GM23248 (cell line): Measurements from ENCODE around the gene PSORS1C1.

ENCODE experiments used
- EZH2 ChIP-seq: fragments of 200-600 bp; sonication (generic); IDR thresholded peaks from 2 replicates; pipeline ENCODE4 v1.6.1; 2018; ENCODE audit warnings: antibody characterized with exemption, mild to moderate bottlenecking; ENCODE audit not compliant: insufficient read depth, poor library complexity, severe bottlenecking
- EZH2phosphoT487 ChIP-seq: fragments of 200-600 bp; sonication (generic); IDR thresholded peaks from 2 replicates; pipeline ENCODE4 v1.6.1; 2018; ENCODE audit warnings: antibody characterized with exemption, moderate library complexity, mild to moderate bottlenecking, low read depth; ENCODE audit not compliant: insufficient read depth

- no peak for TF ChIP-seq EZH2phosphoT487
- no peak for TF ChIP-seq EZH2
Observed at GRCh38 chr6:31152781-31153180, 38.2 kb downstream of the PSORS1C1 start.
